Measurements from ENCODE around the gene SMPD4.
"Not testable (repeated sequence)": the region's sequence is repeated elsewhere in the genome, so short reads cannot be mapped to it uniquely, and the experiment has no call there.

The SMPD4 gene

DNA sequence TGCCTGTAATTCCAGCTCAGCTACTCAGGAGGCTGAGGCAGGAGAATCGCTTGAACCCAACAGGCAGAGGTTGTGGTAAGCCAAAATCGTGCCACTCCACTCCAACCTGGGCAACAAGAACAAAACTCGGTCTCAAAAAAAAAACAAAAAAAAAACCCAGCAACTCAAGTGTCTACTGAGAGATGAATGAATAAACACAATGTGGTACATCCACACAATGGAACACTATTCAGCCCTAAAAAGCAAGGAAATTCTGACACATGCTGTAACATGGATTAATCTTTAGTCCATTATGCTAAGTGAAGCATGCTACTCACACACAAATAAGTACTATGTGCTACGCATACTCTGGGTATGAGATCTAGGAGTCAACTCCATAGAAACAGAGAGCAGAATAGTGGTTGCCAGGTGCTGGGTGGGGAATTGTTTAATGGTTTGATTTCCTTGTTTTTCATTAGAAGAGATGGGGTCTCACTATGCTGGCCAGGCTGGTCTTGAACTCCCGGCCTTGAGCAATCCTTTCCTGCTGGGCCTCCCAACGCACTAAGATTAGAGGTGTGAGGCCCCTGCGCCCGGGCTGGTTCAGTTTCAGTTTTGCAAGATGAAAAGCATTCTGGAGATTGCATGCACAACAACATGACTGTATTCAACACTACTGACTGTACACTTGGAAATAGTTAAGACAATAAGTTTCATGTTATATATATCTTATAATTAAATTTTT lies 15.9 kb downstream of the SMPD4 start:
- TF ChIP-seq, protein P1, sequence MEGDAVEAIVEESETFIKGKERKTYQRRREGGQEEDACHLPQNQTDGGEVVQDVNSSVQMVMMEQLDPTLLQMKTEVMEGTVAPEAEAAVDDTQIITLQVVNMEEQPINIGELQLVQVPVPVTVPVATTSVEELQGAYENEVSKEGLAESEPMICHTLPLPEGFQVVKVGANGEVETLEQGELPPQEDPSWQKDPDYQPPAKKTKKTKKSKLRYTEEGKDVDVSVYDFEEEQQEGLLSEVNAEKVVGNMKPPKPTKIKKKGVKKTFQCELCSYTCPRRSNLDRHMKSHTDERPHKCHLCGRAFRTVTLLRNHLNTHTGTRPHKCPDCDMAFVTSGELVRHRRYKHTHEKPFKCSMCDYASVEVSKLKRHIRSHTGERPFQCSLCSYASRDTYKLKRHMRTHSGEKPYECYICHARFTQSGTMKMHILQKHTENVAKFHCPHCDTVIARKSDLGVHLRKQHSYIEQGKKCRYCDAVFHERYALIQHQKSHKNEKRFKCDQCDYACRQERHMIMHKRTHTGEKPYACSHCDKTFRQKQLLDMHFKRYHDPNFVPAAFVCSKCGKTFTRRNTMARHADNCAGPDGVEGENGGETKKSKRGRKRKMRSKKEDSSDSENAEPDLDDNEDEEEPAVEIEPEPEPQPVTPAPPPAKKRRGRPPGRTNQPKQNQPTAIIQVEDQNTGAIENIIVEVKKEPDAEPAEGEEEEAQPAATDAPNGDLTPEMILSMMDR (IDR thresholded peaks at IDR 0.05; ENCODE audit: insufficient read depth, low read depth, low read length, missing control alignments): no peak
- DNase-seq (ENCODE audit: low read depth): no peak
- no peak overlapping the region for H3K4me3 ChIP-seq (ENCODE audit: low read depth, low read length)

DNA sequence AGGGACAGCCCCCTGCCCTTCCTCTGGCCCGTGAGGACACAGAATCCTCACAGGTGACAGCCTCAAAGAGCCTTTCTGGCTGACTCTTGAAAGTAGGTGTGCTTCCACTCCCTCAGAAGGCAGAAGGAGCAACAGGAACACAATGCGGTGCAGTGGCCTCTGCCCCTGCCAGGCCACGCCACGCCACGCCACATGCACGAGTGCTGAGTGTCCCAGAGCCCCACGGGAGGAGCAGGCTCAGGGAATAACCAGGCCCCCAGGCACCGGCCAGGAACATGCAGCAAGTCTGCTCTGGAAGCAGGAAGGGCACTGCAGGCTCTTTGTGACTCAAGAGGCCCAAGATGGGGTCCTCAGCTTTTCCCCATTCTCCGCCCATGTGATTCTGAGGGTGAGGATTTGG lies 18.4 kb downstream of the SMPD4 start:
- no peak for DNase-seq (ENCODE audit: low read depth)
- TF ChIP-seq, protein P1 (IDR thresholded peaks at IDR 0.05; ENCODE audit: insufficient read depth, low read depth, low read length, missing control alignments): no peak

DNA sequence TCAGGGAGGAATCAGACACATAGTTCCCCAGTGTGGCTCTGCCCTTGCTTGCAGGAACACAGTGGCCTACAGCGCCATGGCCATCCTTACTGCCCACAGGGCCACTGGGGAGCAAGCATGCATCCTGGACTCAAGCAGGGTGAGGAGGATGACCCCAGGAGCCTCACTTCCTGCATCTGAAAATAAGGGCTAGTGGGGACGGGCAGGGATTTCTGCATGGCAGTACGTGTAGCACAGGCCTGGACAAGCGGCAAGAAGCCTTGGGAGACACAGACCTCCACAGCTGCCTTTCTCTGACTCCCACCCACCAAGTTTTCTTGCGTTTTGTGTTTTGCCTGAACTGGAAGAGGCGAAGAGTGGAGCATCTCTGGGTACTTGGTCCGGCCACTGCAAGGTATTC lies 18.9 kb downstream of the SMPD4 start:
- not testable (repeated sequence) for DNase-seq (ENCODE audit: low read depth); H3K4me3 ChIP-seq (ENCODE audit: low read depth, low read length)

More for the DNA sequence above, 18.4 kb downstream of the SMPD4 start:
- H3K4me3 ChIP-seq (ENCODE audit: low read depth, low read length): no peak overlapping the region

DNA sequence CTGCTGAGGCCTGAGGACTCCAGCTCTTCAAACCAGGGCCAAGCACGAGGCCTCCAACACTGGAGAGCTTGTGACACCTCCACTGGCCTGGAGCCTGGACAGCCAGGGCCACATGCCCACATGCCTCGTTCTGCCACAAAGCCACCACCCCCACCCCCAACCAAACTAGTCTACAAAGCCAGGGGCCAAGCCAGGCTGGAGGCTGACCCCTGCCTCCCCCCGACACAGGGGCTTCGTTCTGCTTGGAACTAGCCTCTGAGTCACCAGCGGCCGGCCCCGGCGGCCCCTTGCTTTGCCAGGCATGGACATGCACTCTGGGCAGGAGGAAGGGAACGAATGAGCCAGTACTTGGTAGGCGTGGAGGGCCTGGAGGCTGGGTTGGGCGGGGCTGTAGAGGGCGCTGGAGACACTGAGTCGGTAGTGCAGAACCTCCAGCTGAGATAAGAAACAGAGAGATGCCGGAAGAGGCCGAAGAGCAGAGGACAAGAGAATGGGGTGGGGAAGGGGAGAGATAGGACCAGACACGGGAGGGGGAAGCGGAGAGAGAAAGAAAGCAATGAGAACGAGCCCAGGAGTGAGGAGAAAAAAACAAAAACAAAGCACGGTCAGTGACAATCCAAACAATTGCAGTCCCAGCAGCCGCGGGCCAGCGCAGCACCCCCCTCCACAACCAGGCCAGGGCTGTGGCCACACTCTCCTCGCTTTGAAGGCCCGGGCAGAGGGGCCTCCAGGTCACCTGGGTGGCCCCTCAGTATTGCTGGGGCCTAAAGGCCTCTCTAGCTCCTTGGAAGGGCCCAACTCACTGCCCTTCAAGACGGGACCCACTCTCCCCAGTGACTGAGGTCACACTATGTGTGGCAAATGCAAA lies 20.3 kb downstream of the SMPD4 start:
- DNase-seq (ENCODE audit: low read depth); H3K4me3 ChIP-seq (ENCODE audit: low read depth, low read length): not testable (repeated sequence)

DNA sequence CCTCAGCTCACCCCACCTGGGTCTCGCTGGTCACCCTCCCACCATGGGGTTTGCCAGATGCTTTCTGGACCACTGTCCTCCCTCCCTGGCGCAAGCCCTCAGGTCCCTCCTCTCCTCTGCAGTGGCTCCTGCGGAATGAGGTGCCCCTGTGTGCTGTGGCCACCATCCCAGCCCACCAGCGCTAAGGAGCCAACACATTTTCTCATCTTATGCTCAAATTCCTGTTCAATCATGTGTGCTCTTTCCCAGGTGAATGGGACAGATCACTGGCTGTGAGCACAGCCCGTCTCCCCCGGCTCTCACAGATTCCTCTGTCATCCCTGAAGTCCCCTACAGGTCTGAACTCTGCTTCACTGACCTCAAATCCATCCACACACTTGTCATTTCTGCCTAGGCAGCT lies 21.3 kb downstream of the SMPD4 start:
- TF ChIP-seq, protein P1 (IDR thresholded peaks at IDR 0.05; ENCODE audit: insufficient read depth, low read depth, low read length, missing control alignments): no peak
- no peak overlapping the region for H3K4me3 ChIP-seq (ENCODE audit: low read depth, low read length)
- no peak for DNase-seq (ENCODE audit: low read depth)

DNA sequence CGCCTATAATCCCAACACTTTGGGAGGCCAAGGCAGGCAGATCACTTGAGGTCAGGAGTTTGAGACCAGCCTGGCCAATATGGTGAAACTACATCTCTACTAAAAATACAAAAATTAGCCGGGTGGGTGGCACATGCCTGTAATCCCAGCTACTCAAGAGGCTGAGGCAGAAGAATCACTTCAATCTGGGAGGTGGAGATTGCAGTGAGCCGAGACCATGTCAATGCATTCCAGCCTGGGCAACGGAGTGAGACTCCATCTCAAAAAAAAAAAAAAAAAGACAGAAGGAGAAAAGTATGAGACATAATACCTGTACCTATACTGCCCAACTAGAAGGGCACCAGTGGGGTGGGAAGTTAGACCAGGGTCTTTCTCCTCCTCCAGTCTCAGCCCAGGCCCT lies 22.0 kb downstream of the SMPD4 start:
- not testable (repeated sequence) for DNase-seq (ENCODE audit: low read depth); H3K4me3 ChIP-seq (ENCODE audit: low read depth, low read length)

DNA sequence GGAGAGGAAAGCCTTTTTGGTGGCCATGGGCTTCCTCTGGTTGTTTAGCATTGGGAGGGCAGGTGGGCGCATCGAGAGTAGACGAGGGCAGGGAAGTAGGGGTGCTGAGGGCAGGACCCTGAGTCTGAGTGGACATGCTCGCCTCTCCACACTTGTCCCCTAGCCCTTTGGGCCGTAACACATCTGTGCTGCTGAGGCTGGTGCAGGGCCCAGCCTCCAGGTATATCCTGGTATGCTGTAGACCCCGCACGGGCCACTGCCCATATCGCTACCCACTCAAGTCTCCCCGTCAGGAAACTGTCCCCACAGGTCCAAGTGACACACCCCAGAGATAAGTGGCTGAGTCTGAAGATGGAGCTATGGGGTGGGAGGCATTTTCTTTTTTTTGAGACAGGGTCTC lies 22.8 kb downstream of the SMPD4 start:
- no peak for DNase-seq (ENCODE audit: low read depth)
- TF ChIP-seq, protein P1 (IDR thresholded peaks at IDR 0.05; ENCODE audit: insufficient read depth, low read depth, low read length, missing control alignments): no peak
- no peak overlapping the region for H3K4me3 ChIP-seq (ENCODE audit: low read depth, low read length)

DNA sequence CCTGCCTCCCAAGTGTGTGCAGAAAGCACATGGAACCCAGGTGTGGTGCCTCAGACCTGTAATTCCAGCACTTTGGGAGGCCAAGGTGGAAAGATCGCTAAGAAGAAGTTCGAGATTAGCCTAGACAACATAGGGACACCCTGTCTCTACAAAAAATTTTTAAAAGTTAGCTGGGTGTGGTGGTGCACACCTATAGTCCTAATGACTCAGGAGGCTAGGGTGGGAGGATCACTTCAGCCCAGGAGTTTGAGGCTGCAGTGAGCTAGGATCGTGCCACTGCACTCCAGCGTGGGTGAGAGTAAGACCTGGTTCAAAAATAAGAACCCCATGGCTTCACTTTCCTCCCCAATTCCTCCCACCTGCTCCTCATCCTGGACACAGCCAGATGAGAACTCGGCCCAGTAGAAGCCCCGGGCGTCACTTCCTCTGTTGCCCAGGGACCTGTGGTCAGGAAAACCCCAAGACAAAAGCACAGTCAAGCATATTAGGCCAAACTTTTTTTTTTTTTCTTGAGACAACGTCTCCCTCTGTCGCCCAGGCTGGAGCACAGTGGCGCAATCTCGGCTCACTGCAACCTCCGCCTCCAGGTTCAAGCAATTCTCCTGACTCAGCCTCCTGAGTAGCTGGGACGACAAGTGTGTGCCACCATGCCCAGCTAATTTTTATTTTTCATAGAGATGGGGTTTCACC lies 23.4 kb downstream of the SMPD4 start:
- TF ChIP-seq, protein P1 (IDR thresholded peaks at IDR 0.05; ENCODE audit: insufficient read depth, low read depth, low read length, missing control alignments): peak; percentile 10
- peak; percentile 83 for DNase-seq (ENCODE audit: low read depth)
- not testable (repeated sequence) for H3K4me3 ChIP-seq (ENCODE audit: low read depth, low read length)

DNA sequence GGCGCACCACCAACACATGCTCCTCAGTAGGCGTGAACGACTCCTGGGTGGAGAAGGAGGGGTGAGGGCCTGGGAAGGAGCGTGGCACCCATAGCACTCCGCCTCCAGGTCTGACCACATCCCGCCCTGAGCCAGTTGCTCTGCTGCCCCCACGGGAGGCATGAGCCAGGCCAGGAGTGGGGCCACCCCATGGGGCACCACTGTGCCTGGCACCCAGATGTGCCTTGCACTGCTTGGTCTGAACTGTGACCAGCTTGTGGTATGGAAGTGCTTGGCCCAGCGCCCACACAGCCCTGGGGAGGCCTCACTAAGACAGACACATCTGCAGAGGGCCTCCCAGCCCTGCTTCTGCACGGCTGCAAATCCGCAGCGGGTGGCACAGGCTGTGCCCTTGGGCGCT lies 24.0 kb downstream of the SMPD4 start:
- not testable (repeated sequence) for H3K4me3 ChIP-seq (ENCODE audit: low read depth, low read length)
- peak; percentile 54 for DNase-seq (ENCODE audit: low read depth)

Measured in GM12865 (cell line).